H9 (cell line): ENCODE data around the gene ADGRD1. TPM values are rescaled to one million over a fixed set of nuclear protein-coding genes. Genes with fewer than 3 reads are reported as not detected.

Experiments
- DNase-seq: peaks from one replicate; pipeline ENCODE4 v3.0.0-alpha.2; 2017
- H2AFZ ChIP-seq: one replicate; pipeline ENCODE4 v1.6.1; 2013; ENCODE audit warnings: mild to moderate bottlenecking, low read length, control low read depth, moderate library complexity
- H2AK5ac ChIP-seq: 2 replicates; pipeline ENCODE4 v1.6.1; 2013; ENCODE audit warnings: low read length, control low read depth, mixed read lengths; ENCODE audit not compliant: insufficient read length
- H2BK120ac ChIP-seq: one replicate; pipeline ENCODE4 v1.6.1; 2013; ENCODE audit warnings: low read depth, mild to moderate bottlenecking, low read length, control low read depth, inconsistent platforms; ENCODE audit not compliant: poor library complexity, severe bottlenecking
- H2BK12ac ChIP-seq: 2 replicates; pipeline ENCODE4 v1.6.1; 2013; ENCODE audit warnings: low read length, control low read depth, mixed read lengths, low read depth; ENCODE audit not compliant: insufficient read length
- H2BK15ac ChIP-seq: 2 replicates; pipeline ENCODE4 v1.6.1; 2013; ENCODE audit warnings: low read depth, low read length, control low read depth
- H2BK20ac ChIP-seq: one replicate; pipeline ENCODE4 v1.6.1; 2013; ENCODE audit warnings: low read depth, mild to moderate bottlenecking, low read length, control low read depth, inconsistent platforms; ENCODE audit not compliant: poor library complexity, severe bottlenecking
- H2BK5ac ChIP-seq: 2 replicates; pipeline ENCODE4 v1.6.1; 2013; ENCODE audit warnings: low read length, control low read depth, mixed read lengths; ENCODE audit not compliant: insufficient read length
- H3K14ac ChIP-seq: 2 replicates; pipeline ENCODE4 v1.6.1; 2013; ENCODE audit warnings: low read length, control low read depth; ENCODE audit not compliant: insufficient read depth
- H3K18ac ChIP-seq: 2 replicates; pipeline ENCODE4 v1.6.1; 2013; ENCODE audit warnings: low read depth, mild to moderate bottlenecking, mixed read lengths, low read length, control low read depth; ENCODE audit not compliant: insufficient read length
- H3K23ac ChIP-seq: 2 replicates; pipeline ENCODE4 v1.6.1; 2013; ENCODE audit warnings: low read length, control low read depth, mixed read lengths, low read depth; ENCODE audit not compliant: insufficient read length
- H3K23me2 ChIP-seq: 2 replicates; pipeline ENCODE4 v1.6.1; 2013; ENCODE audit warnings: low read depth, mild to moderate bottlenecking, mixed read lengths, low read length, control low read depth; ENCODE audit not compliant: insufficient read length, poor library complexity, severe bottlenecking
- H3K27ac ChIP-seq: 2 replicates; pipeline ENCODE4 v1.5.1; 2013; ENCODE audit warnings: low read length, control low read depth, mixed read lengths, low read depth; ENCODE audit not compliant: insufficient read length
- H3K27me3 ChIP-seq: 2 replicates; pipeline ENCODE4 v1.6.1; 2013; ENCODE audit warnings: low read length, control low read depth, inconsistent platforms; ENCODE audit not compliant: insufficient read depth
- H3K4ac ChIP-seq: 2 replicates; pipeline ENCODE4 v1.6.1; 2013; ENCODE audit warnings: low read depth, mild to moderate bottlenecking, control low read depth, inconsistent platforms, low read length, moderate library complexity
- H3K4me1 ChIP-seq: 2 replicates; pipeline ENCODE4 v1.6.1; 2013; ENCODE audit warnings: low read length, control low read depth, inconsistent platforms; ENCODE audit not compliant: insufficient read depth
- H3K4me2 ChIP-seq: 2 replicates; pipeline ENCODE4 v1.6.1; 2013; ENCODE audit warnings: low read length, control low read depth, mixed read lengths; ENCODE audit not compliant: insufficient read length, insufficient read depth
- H3K56ac ChIP-seq: 2 replicates; pipeline ENCODE4 v1.6.1; 2013; ENCODE audit warnings: low read depth, mild to moderate bottlenecking, mixed read lengths, low read length, control low read depth; ENCODE audit not compliant: insufficient read length
- H3K79me1 ChIP-seq: 2 replicates; pipeline ENCODE4 v1.6.1; 2013; ENCODE audit warnings: low read depth, mild to moderate bottlenecking, moderate library complexity, low read length, control low read depth, inconsistent platforms; ENCODE audit not compliant: insufficient read depth, poor library complexity, severe bottlenecking
- H3K79me2 ChIP-seq: 2 replicates; pipeline ENCODE4 v1.6.1; 2013; ENCODE audit warnings: low read length, control low read depth, inconsistent platforms; ENCODE audit not compliant: insufficient read depth
- H3K9ac ChIP-seq: 2 replicates; pipeline ENCODE4 v1.6.1; 2013; ENCODE audit warnings: low read length, control low read depth, mixed read lengths; ENCODE audit not compliant: insufficient read length; ENCODE audit errors: extremely low read depth
- H3K9me3 ChIP-seq: one replicate; pipeline ENCODE4 v1.6.1; 2013; ENCODE audit warnings: low read depth, low read length, inconsistent platforms; ENCODE audit not compliant: control insufficient read depth
- H3T11ph ChIP-seq: one replicate; pipeline ENCODE4 v1.6.1; 2013; ENCODE audit warnings: mild to moderate bottlenecking, low read length, control low read depth, inconsistent platforms
- H4K20me1 ChIP-seq: one replicate; pipeline ENCODE4 v1.6.1; 2013; ENCODE audit not compliant: control insufficient read depth, insufficient read length, insufficient read depth
- H4K5ac ChIP-seq: 2 replicates; pipeline ENCODE4 v1.6.1; 2013; ENCODE audit warnings: low read depth, mild to moderate bottlenecking, mixed read lengths, low read length, control low read depth; ENCODE audit not compliant: insufficient read length
- H4K8ac ChIP-seq: replicated peaks from 2 replicates; pipeline ENCODE4 v1.6.1; 2013; ENCODE audit warnings: low read length, control low read depth, mixed read lengths, low read depth; ENCODE audit not compliant: insufficient read length
- H4K91ac ChIP-seq: 2 replicates; pipeline ENCODE4 v1.6.1; 2013; ENCODE audit warnings: low read depth, mild to moderate bottlenecking, moderate library complexity, mixed read lengths, low read length, control low read depth; ENCODE audit not compliant: insufficient read length
- H3K27ac Mint-ChIP-seq, 3 experiments: 2 replicates in 2 of 3; 3 replicates in 1 of 3; pipeline ENCODE4 v1.8.0; 2020 to 2021; ENCODE audit warnings: mixed read lengths in 3 of 3, mild to moderate bottlenecking in 1 of 3, moderate library complexity in 1 of 3
- H3K27me3 Mint-ChIP-seq: 2 replicates; pipeline ENCODE4 v1.8.0; 2021; ENCODE audit warnings: low read depth, mild to moderate bottlenecking, moderate library complexity, mixed read lengths
- H3K36me3 Mint-ChIP-seq, 3 experiments: 2 replicates in 2 of 3; 3 replicates in 1 of 3; pipeline ENCODE4 v1.8.0; 2020 to 2021; ENCODE audit warnings: low read depth in 3 of 3, mixed read lengths in 3 of 3; ENCODE audit not compliant: insufficient read depth in 1 of 3
- H3K4me1 Mint-ChIP-seq, 2 experiments: 2 replicates each; pipeline ENCODE4 v1.8.0; 2020; ENCODE audit warnings: mixed read lengths in 2 of 2
- H3K4me3 Mint-ChIP-seq, 2 experiments: 2 replicates in 1 of 2; 3 replicates in 1 of 2; pipeline ENCODE4 v1.8.0; 2020 to 2021; ENCODE audit warnings: mild to moderate bottlenecking in 2 of 2, mixed read lengths in 2 of 2, moderate library complexity in 1 of 2
- H3K9me3 Mint-ChIP-seq, 2 experiments: 2 replicates in 1 of 2; 3 replicates in 1 of 2; pipeline ENCODE4 v1.8.0; 2020; ENCODE audit warnings: mild to moderate bottlenecking in 2 of 2, mixed read lengths in 2 of 2, moderate library complexity in 1 of 2
- CTCF ChIP-seq: fragments of 200-600 bp; sonication (generic); conservative IDR thresholded peaks from 3 replicates; pipeline ENCODE4 v1.8.0; 2021; ENCODE audit warnings: antibody characterized with exemption, mild to moderate bottlenecking
- WGBS: extraction: QIAGEN DNeasy Blood & Tissue Kit; methylation state at CpG from one replicate; pipeline ENCODE4 v1.1.7; 2013; ENCODE audit warnings: missing lambda C conversion rate, low lambda C conversion rate, mixed read lengths; ENCODE audit not compliant: insufficient read length; ENCODE audit errors: extremely low coverage; 5-methylcytosine and 5-hydroxymethylcytosine counted together
- total RNA-seq: library from RNA; stranded (reverse); gene quantifications from 2 replicates; pipeline ENCODE4 v1.2.1, GENCODE V29; 2021

ADGRD1 gene
- total RNA-seq, 1 experiment from 2014 or later = 0.52 TPM

- Mint-ChIP-seq H3K36me3 (no peaks in the 10 kb centered on the region), H3K27ac (no peak overlapping the region), H3K27me3 (peaks cover 20% of the 10 kb centered on the region), H3K4me3 (no peak overlapping the region), H3K4me1 (peaks cover 0 to 2% of the 10 kb centered on the region in 2 experiments; a peak in 2 of 4 replicates), H3K9me3 (no peaks in the 10 kb centered on the region)
- Histone ChIP-seq H3K23ac (no peak overlapping the region), H2BK120ac (no peak overlapping the region), H3K9ac (no peak overlapping the region), H4K5ac (no peak overlapping the region), H2AK5ac (no peak overlapping the region), H3K18ac (no peak overlapping the region), H3T11ph (no peak overlapping the region), H3K27me3 (no peaks in the 10 kb centered on the region), H4K8ac (no peak overlapping the region), H3K4me2 (no peak overlapping the region), H2BK20ac (no peak overlapping the region), H2BK12ac (no peak overlapping the region), H3K79me2 (no peaks in the 10 kb centered on the region), H3K56ac (no peak overlapping the region), H3K23me2 (no peaks in the 10 kb centered on the region), H3K4me1 (no peaks in the 10 kb centered on the region), H2BK15ac (no peak overlapping the region), H4K20me1 (no peaks in the 10 kb centered on the region), H3K79me1 (no peaks in the 10 kb centered on the region), H3K4ac (no peak overlapping the region), H3K9me3 (no peaks in the 10 kb centered on the region), H4K91ac (no peak overlapping the region), H2AFZ (no peak overlapping the region), H3K14ac (no peak overlapping the region), H3K27ac (no peak overlapping the region), H2BK5ac (no peak overlapping the region)
- DNase-seq = peak; percentile 35
- WGBS = no CpG with 5 or more reads among the region's 19 CpGs
- TF ChIP-seq CTCF = no peak
These were observed 149.4 kb downstream of the ADGRD1 start for GRCh38 chr12:131102991-131103668.
